SJSA1 (cell line): ENCODE results near the gene PLEKHM2. TPM values are rescaled to one million over a fixed set of nuclear protein-coding genes. Genes with fewer than 3 reads are reported as not detected.
A peak's percentile ranks its signal among the peaks of the same experiment; 100 is the strongest.

Experiments used
- DNase-seq, 2 experiments: peaks; one replicate each; pipeline ENCODE4 v3.0.0-alpha.2; 2015 to 2020; ENCODE audit warnings: low spot score in 2 of 2, low read depth in 1 of 2
- H3K27ac ChIP-seq: fragments of 250-450 bp; sonication (Bioruptor Pico); 2 replicates; pipeline ENCODE4 v1.5.1; 2020; ENCODE audit warnings: mild to moderate bottlenecking, moderate library complexity
- H3K27me3 ChIP-seq: fragments of 250-450 bp; sonication (Bioruptor Pico); replicated peaks from 2 replicates; pipeline ENCODE4 v1.5.1; 2020; ENCODE audit warnings: mild to moderate bottlenecking, moderate library complexity
- H3K36me3 ChIP-seq: fragments of 250-450 bp; sonication (Bioruptor Pico); 2 replicates; pipeline ENCODE4 v1.5.1; 2020; ENCODE audit warnings: mild to moderate bottlenecking
- H3K4me1 ChIP-seq: fragments of 250-450 bp; sonication (Bioruptor Pico); replicated peaks from 2 replicates; pipeline ENCODE4 v1.6.1; 2021; ENCODE audit warnings: mild to moderate bottlenecking
- H3K4me3 ChIP-seq: fragments of 250-450 bp; sonication (Bioruptor Pico); 2 replicates; pipeline ENCODE4 v1.5.1; 2020; ENCODE audit warnings: mild to moderate bottlenecking
- H3K9me3 ChIP-seq: fragments of 250-450 bp; sonication (Bioruptor Pico); replicated peaks from 2 replicates; pipeline ENCODE4 v1.5.1; 2020; ENCODE audit warnings: mild to moderate bottlenecking
- total RNA-seq: library from RNA; depleted of rRNA; stranded (reverse); fragments of >200 nt; shearing (Covaris generic); gene quantifications from 2 replicates; pipeline ENCODE4 v1.2.3, GENCODE V29; 2014

Gene PLEKHM2
- total RNA-seq, 1 experiment from 2014 or later: 48.4 TPM

- DNase-seq: no peak
- H3K9me3 ChIP-seq: no peaks in the 10 kb centered on the region
- H3K27ac ChIP-seq: no peak overlapping the region
- H3K36me3 ChIP-seq: no peaks in the 10 kb centered on the region
- no peak overlapping the region for H3K4me3 ChIP-seq
- no peaks in the 10 kb centered on the region for H3K27me3 ChIP-seq
- peaks cover 17% of the 10 kb centered on the region for H3K4me1 ChIP-seq
Measured at GRCh38 chr1:15751717-15752116, 67.6 kb downstream of the PLEKHM2 start.

GRCh38 chr1:15753776-15754175 lies 69.7 kb downstream of the PLEKHM2 start:
- H3K4me3 ChIP-seq: no peak overlapping the region

GRCh38 chr1:15755021-15755645 lies 71.0 kb downstream of the PLEKHM2 start:
- no peak overlapping the region for H3K27ac ChIP-seq
- H3K27me3 ChIP-seq: no peaks in the 10 kb centered on the region
- no peak overlapping the region for H3K4me3 ChIP-seq
- no peak for DNase-seq
- H3K4me1 ChIP-seq: peaks cover 28% of the 10 kb centered on the region
- H3K36me3 ChIP-seq: peaks cover 5% of the 10 kb centered on the region
- no peaks in the 10 kb centered on the region for H3K9me3 ChIP-seq

More at GRCh38 chr1:15753776-15754175, 69.7 kb downstream of the PLEKHM2 start:
- Histone ChIP-seq H3K27me3 (no peaks in the 10 kb centered on the region), H3K9me3 (no peaks in the 10 kb centered on the region), H3K27ac (no peak overlapping the region), H3K4me1 (peaks cover 27% of the 10 kb centered on the region), H3K36me3 (peaks cover under 1% of the 10 kb centered on the region)
- DNase-seq: no peak

GRCh38 chr1:15755646-15756040 lies 71.5 kb downstream of the PLEKHM2 start:
- DNase-seq: no peak
- no peak overlapping the region for H3K4me3 ChIP-seq
- H3K36me3 ChIP-seq: peaks cover 5% of the 10 kb centered on the region
- peaks cover 30% of the 10 kb centered on the region for H3K4me1 ChIP-seq
- no peak overlapping the region for H3K27ac ChIP-seq
- no peaks in the 10 kb centered on the region for H3K27me3 ChIP-seq
- H3K9me3 ChIP-seq: no peaks in the 10 kb centered on the region

- Histone ChIP-seq H3K4me1 (peaks cover 37% of the 10 kb centered on the region), H3K4me3 (no peak overlapping the region), H3K27me3 (no peaks in the 10 kb centered on the region), H3K36me3 (peaks cover 5% of the 10 kb centered on the region), H3K27ac (no peak overlapping the region), H3K9me3 (no peaks in the 10 kb centered on the region)
- DNase-seq: no peak
Measured at GRCh38 chr1:15756143-15757015, 72.3 kb downstream of the PLEKHM2 start.

GRCh38 chr1:15757016-15757543 lies 73.0 kb downstream of the PLEKHM2 start:
- Histone ChIP-seq H3K27ac (no peak overlapping the region), H3K27me3 (no peaks in the 10 kb centered on the region), H3K4me1 (peaks cover 43% of the 10 kb centered on the region), H3K9me3 (no peaks in the 10 kb centered on the region), H3K36me3 (peaks cover 5% of the 10 kb centered on the region), H3K4me3 (no peak overlapping the region; the same call in 1 of the 2 replicates)
- no peak for DNase-seq

- peak overlapping the region; percentile 2 for H3K4me3 ChIP-seq
- H3K9me3 ChIP-seq: no peaks in the 10 kb centered on the region
- peaks cover 10% of the 10 kb centered on the region for H3K36me3 ChIP-seq
- H3K4me1 ChIP-seq: peaks cover 49% of the 10 kb centered on the region
- DNase-seq: peak; percentile 44 to 70
- H3K27me3 ChIP-seq: no peaks in the 10 kb centered on the region
- no peak overlapping the region for H3K27ac ChIP-seq
Measured at GRCh38 chr1:15757575-15758342, 73.6 kb downstream of the PLEKHM2 start.

- Histone ChIP-seq H3K27ac (peak within 1 kb of the TSS; percentile 85), H3K27me3 (no peaks in the 10 kb centered on the region), H3K36me3 (peaks cover 15% of the 10 kb centered on the region), H3K9me3 (no peaks in the 10 kb centered on the region), H3K4me1 (peaks cover 49% of the 10 kb centered on the region), H3K4me3 (peak within 1 kb of the TSS; percentile 88)
- DNase-seq: no peak
Measured at GRCh38 chr1:15758343-15758931, 74.3 kb downstream of the PLEKHM2 start, which contains the start of gene FBLIM1. TSS of gene FBLIM1 (plus strand) at chr1:15758795. CDS start at chr1:15764984, 6,189 bp downstream.

- H3K4me3 ChIP-seq: peak overlapping the region; percentile 88
- DNase-seq: peak in 1 of 2 experiments; percentile 50
- peaks cover 49% of the 10 kb centered on the region for H3K4me1 ChIP-seq
- no peaks in the 10 kb centered on the region for H3K9me3 ChIP-seq
- no peaks in the 10 kb centered on the region for H3K27me3 ChIP-seq
- peaks cover 21% of the 10 kb centered on the region for H3K36me3 ChIP-seq
- peak overlapping the region; percentile 85 for H3K27ac ChIP-seq
Measured at GRCh38 chr1:15758953-15759661, 75.0 kb downstream of the PLEKHM2 start.

- peak; percentile 90 to 93 for DNase-seq
- Histone ChIP-seq H3K4me3 (peak overlapping the region; percentile 88), H3K27me3 (no peaks in the 10 kb centered on the region), H3K36me3 (peaks cover 37% of the 10 kb centered on the region), H3K4me1 (peaks cover 49% of the 10 kb centered on the region), H3K27ac (peak overlapping the region; percentile 85), H3K9me3 (no peaks in the 10 kb centered on the region)
Measured at GRCh38 chr1:15760520-15761211, 76.5 kb downstream of the PLEKHM2 start.

GRCh38 chr1:15761366-15762128 lies 77.4 kb downstream of the PLEKHM2 start:
- Histone ChIP-seq H3K27me3 (no peaks in the 10 kb centered on the region), H3K27ac (peak overlapping the region; percentile 85), H3K4me1 (peaks cover 49% of the 10 kb centered on the region)

GRCh38 chr1:15762546-15762945 lies 78.4 kb downstream of the PLEKHM2 start:
- Histone ChIP-seq H3K4me1 (peaks cover 44% of the 10 kb centered on the region), H3K4me3 (no peak overlapping the region), H3K27ac (no peak overlapping the region), H3K27me3 (no peaks in the 10 kb centered on the region), H3K36me3 (peaks cover 50% of the 10 kb centered on the region), H3K9me3 (no peaks in the 10 kb centered on the region)
- DNase-seq: no peak

More at GRCh38 chr1:15761366-15762128, 77.4 kb downstream of the PLEKHM2 start:
- no peak overlapping the region; the same call in 1 of the 2 replicates for H3K4me3 ChIP-seq
- H3K36me3 ChIP-seq: peaks cover 45% of the 10 kb centered on the region
- no peak for DNase-seq
- H3K9me3 ChIP-seq: no peaks in the 10 kb centered on the region
